GM18526 (cell line): Measurements from ENCODE around the gene CPEB4.

Experiments
- POLR2A ChIP-seq: IDR thresholded peaks from 3 replicates; pipeline ENCODE4 v1.6.1; 2011; ENCODE audit not compliant: insufficient read length; ENCODE audit errors: extremely low read depth

CPEB4 gene

DNA sequence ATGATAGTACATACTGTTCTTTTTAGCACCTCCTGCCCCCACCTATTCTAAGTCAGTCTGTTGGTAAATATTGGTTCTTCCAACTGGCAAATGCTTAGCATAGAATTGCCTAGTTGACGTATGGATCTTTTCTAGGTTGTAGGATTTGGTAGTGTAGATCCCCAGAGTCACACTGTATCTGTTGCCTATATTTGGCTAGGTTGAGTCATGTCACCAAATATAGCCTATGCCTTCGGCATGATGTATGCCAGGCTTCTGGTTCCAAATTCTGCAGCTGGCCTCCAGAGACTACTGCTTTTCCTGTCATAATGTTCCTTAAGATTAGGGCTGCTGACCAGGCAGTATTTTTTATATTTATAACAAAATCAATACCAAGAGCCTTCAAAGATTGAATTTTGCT lies 38.2 kb downstream of the CPEB4 start:
- no peak for TF ChIP-seq POLR2A

GRCh38 chr5:173928871-173929574 lies 40.9 kb downstream of the CPEB4 start:
- no peak for TF ChIP-seq POLR2A

GRCh38 chr5:173932695-173933139 lies 44.6 kb downstream of the CPEB4 start:
- TF ChIP-seq POLR2A = no peak

GRCh38 chr5:173933901-173934300 lies 45.8 kb downstream of the CPEB4 start:
- TF ChIP-seq POLR2A = no peak

- TF ChIP-seq POLR2A = no peak
Observed at GRCh38 chr5:173935396-173935795, 47.2 kb downstream of the CPEB4 start.

GRCh38 chr5:173940269-173940668 lies 52.1 kb downstream of the CPEB4 start:
- no peak for TF ChIP-seq POLR2A

DNA sequence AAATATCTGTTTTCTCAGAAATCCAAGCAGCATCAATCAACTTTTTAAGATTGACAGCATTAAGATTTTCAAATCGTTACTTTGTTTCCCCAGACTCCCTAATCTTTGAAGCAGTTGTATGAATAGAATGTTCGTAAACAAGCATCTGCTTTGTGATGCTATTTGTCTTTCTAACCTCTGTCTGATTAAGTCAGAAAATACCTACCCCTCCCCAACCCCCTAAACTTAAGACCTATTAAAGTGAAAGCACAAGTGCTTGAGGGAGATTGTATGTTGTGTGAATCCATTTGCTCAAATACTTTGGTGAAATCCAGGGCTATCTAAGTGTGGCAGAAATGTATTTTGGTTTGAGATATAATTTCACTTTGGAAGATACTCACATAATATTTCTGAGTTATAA lies 53.0 kb downstream of the CPEB4 start:
- no peak for TF ChIP-seq POLR2A

DNA sequence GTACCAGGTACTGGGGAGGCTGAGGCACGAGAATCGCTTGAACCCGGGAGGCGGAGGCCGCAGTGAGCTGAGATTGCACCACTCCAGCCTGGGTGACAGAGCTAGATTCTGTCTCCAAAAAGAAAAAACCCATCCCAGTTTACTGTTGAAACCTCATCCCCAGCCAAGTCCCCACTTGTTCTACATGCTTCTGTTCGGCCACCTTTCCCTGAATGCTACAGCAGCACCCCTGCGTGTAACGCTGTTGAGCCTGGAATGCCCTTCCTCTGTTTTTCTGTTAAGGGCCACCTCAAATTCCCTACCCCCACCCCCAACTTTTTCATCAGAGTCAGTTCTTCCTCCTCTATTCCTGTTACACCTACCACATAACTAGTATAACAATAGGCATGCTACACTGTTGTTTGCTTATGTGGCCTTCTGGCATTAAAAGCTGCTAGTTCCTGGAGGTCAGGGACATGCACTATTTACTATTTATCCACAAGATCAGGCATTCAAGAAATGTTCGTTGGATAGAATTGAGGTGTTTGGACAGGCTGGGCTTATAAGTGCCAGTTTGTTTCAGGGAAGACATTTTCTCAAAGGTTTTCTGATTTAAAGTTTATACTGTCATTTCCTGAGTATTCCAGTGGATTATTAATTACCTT lies 53.7 kb downstream of the CPEB4 start:
- TF ChIP-seq POLR2A = no peak

- TF ChIP-seq POLR2A = no peak
Observed at GRCh38 chr5:173944511-173944910, 56.4 kb downstream of the CPEB4 start.

- no peak for TF ChIP-seq POLR2A
Observed at GRCh38 chr5:173945160-173945559, 57.0 kb downstream of the CPEB4 start.

- no peak for TF ChIP-seq POLR2A
Observed at GRCh38 chr5:173946323-173946722, 58.2 kb downstream of the CPEB4 start.

DNA sequence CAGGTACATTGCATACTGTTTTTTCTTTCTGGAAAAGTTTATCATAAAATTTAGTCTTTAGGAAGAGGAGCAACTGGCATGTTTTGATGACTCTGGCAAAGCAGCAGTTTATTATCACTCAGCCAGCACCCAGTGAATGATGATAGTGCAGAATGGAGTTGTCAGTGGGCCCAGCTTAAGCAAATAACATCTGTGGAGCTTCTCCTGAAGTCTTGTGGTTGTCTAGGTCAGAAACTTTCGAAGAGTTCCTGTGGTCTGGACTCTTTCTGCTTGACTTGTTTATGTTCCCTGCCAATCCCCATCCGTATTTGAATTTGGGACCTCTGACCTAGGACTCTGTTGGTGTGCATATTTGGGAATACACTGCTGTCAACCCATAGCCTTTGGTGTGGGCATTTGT lies 62.7 kb downstream of the CPEB4 start:
- no peak for TF ChIP-seq POLR2A

GRCh38 chr5:173953528-173954090 lies 65.5 kb downstream of the CPEB4 start:
- no peak for TF ChIP-seq POLR2A

- no peak for TF ChIP-seq POLR2A
Observed at GRCh38 chr5:173954671-173955521, 66.7 kb downstream of the CPEB4 start.

- TF ChIP-seq POLR2A = no peak
Observed at GRCh38 chr5:173960986-173961385, 72.8 kb downstream of the CPEB4 start.

DNA sequence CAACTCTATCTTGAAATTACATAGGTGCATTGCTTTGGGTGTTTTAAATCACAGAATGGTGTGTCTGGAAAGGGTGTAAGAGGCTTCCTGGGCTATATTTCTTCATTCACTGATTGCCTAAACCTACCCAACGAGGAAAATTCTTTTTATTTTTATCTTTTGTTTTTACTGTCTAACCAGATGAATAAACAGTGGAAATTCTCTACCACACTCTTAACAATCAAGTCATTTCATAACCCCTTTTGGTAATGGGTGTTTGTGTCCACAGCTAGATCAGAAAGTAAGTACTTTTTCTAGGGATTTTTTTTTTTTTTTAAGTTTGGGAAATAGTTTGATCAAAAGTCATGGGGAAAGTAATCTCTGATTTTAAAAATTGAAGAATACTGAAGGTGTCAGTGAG lies 73.3 kb downstream of the CPEB4 start:
- no peak for TF ChIP-seq POLR2A

DNA sequence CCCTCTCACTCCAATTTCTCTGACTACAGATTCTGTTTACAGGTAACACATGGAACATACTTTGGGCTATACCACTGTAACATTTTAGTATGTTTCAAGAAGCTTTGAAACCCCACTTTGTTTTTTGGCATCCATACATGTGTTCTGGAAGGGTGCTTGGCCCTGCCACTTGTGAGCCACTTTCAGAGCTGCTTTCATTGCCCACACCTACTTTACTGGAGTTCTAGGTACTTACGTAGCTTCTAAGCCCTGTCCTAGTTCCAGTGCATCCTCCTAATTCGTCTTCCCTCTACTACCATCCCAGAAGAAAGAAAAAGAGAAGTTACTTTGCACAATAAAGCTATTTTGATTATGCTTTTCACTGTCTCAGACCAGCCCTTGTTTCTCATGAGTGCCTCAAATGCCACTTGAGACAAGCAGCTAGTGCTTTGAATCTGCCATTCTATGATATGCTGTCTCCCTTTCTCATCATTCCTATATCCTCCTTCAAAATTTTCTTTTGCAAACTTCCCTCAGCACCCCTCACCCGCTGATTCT lies 74.4 kb downstream of the CPEB4 start:
- no peak for TF ChIP-seq POLR2A
